ENCODE results near the gene GIGYF2. TPM values are rescaled to one million over a fixed set of nuclear protein-coding genes. Genes with fewer than 3 reads are reported as not detected.
A peak's percentile ranks its signal among the peaks of the same experiment; 100 is the strongest.

The GIGYF2 gene
- total RNA-seq, 1 experiment from 2014 or later: 34.5 TPM

DNA sequence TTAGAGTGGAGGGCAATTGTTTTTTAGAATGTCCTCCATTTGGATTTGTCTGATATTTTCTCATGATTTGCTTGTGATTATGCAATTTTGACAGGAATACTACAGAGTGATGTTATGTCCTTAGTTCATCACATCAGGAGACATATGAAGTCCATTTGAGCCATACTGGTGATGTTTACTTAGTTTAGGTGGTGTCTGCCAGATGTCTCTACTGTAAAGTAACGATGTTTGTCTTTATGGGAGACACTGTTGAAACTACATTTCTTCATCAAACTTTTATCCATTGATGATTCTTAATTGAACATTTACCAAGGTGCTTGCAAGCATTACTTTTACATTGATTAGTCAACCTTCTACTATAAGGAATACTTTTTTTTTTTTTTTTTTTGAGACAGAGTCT is 168.0 kb downstream of the GIGYF2 start:
- H3K27me3 ChIP-seq (ENCODE audit: control insufficient read depth, insufficient read depth, low read length): no peaks in the 10 kb centered on the region
- H3K4me3 ChIP-seq (ENCODE audit: insufficient read depth, low read depth, low read length): no peak overlapping the region
- DNase-seq: no peak
- no peaks in the 10 kb centered on the region for H3K36me3 ChIP-seq (replicated peaks; ENCODE audit: control insufficient read depth, insufficient read depth, low read length)

- Histone ChIP-seq H3K27me3 (ENCODE audit: control insufficient read depth, insufficient read depth, low read length) (no peaks in the 10 kb centered on the region), H3K4me3 (ENCODE audit: insufficient read depth, low read depth, low read length) (no peak overlapping the region), H3K36me3 (replicated peaks; ENCODE audit: control insufficient read depth, insufficient read depth, low read length) (no peaks in the 10 kb centered on the region)
- no peak for DNase-seq
These were observed 169.0 kb downstream of the GIGYF2 start for GRCh38 chr2:232866104-232866503.

DNA sequence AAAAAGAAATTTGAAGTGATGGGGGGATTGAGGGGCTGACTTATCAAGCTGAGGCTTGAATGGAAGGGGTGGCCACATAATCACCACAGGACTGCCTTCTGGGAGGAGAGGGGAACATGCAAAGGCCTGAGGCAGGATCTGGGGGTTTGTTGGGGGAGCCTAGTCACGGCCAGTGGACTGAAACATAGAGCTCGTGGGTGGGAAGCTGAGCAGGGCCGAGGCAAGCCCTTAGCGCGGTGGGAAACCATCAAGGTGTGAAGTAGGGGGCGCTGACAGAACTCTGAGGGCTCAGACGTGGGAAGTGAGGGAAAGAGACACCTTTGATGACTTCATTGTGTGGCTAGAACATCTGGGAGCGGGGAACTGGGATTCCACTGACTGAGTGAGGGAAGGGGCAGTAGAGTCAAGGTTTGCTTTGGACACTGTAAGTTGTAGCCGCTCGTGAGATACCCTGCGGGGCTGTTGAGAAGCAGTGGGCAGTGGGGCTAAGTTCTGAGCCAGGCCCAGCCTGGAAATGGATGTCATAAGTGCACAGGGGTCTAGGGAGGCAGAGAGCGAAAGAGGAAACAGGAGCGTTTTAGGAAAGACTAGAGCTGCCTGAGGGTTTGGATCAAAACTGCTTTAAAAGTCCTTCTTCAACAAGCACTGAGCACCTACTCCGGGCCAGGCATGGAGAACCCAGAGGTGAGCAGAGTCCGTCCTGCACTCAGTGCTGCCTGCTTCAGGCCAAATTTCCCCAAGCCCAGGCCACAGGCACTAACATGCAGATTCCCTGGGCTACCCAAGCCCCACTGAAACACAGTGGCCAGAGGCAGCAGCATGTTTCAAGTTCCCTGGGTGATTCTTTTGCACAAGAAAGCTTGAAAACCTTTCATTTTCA is 172.2 kb downstream of the GIGYF2 start:
- Histone ChIP-seq H3K4me3 (ENCODE audit: insufficient read depth, low read depth, low read length) (no peak overlapping the region), H3K36me3 (replicated peaks; ENCODE audit: control insufficient read depth, insufficient read depth, low read length) (no peaks in the 10 kb centered on the region), H3K27me3 (ENCODE audit: control insufficient read depth, insufficient read depth, low read length) (no peaks in the 10 kb centered on the region)
- peak; percentile 65 for DNase-seq

- DNase-seq: peak; percentile 43
- Histone ChIP-seq H3K27me3 (ENCODE audit: control insufficient read depth, insufficient read depth, low read length) (no peaks in the 10 kb centered on the region), H3K4me3 (ENCODE audit: insufficient read depth, low read depth, low read length) (no peak within 1 kb of the TSS), H3K36me3 (replicated peaks; ENCODE audit: control insufficient read depth, insufficient read depth, low read length) (no peaks in the 10 kb centered on the region)
These were observed 173.1 kb downstream of the GIGYF2 start, which contains the start of gene SNORC for GRCh38 chr2:232870018-232870765. TSS of gene SNORC (plus strand) at chr2:232870264. CDS start at chr2:232870342, 78 bp downstream.

- Histone ChIP-seq H3K4me3 (ENCODE audit: insufficient read depth, low read depth, low read length) (no peak overlapping the region), H3K27me3 (ENCODE audit: control insufficient read depth, insufficient read depth, low read length) (peaks cover 5% of the 10 kb centered on the region), H3K36me3 (replicated peaks; ENCODE audit: control insufficient read depth, insufficient read depth, low read length) (no peaks in the 10 kb centered on the region)
- no peak for DNase-seq
These were observed 173.7 kb downstream of the GIGYF2 start for GRCh38 chr2:232870766-232871371.

DNA sequence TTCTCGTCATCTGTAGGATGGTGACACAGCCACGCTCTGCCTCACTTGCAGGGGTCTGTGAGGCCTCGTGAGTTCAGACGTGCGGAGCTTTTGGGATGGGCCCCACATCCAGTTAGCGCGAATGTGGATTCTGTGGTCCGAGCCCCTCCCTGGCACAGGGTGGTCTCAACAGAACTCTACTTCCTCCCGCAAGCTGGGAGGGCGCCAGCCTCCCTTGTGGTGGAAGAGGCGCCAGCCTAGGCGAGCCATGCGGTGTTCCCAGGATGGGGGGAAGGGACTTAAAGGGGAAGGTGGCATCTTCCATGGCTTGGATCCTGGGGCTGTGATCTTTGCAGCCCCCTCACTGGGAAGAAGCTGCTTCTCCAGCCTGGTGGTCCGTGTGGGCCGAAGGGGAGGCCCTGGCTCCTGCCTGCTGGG is 174.3 kb downstream of the GIGYF2 start:
- DNase-seq: peak; percentile 44

GRCh38 chr2:232871835-232872736 is 175.0 kb downstream of the GIGYF2 start:
- Histone ChIP-seq H3K4me3 (ENCODE audit: insufficient read depth, low read depth, low read length) (no peak overlapping the region), H3K27me3 (ENCODE audit: control insufficient read depth, insufficient read depth, low read length) (peaks cover 17% of the 10 kb centered on the region), H3K36me3 (replicated peaks; ENCODE audit: control insufficient read depth, insufficient read depth, low read length) (no peaks in the 10 kb centered on the region)
- peak; percentile 39 for DNase-seq

More for the DNA sequence above, 174.3 kb downstream of the GIGYF2 start:
- Histone ChIP-seq H3K36me3 (replicated peaks; ENCODE audit: control insufficient read depth, insufficient read depth, low read length) (no peaks in the 10 kb centered on the region), H3K4me3 (ENCODE audit: insufficient read depth, low read depth, low read length) (no peak overlapping the region), H3K27me3 (ENCODE audit: control insufficient read depth, insufficient read depth, low read length) (peaks cover 10% of the 10 kb centered on the region)

GRCh38 chr2:232872826-232873225 is 175.7 kb downstream of the GIGYF2 start:
- DNase-seq: no peak
- Histone ChIP-seq H3K36me3 (replicated peaks; ENCODE audit: control insufficient read depth, insufficient read depth, low read length) (no peaks in the 10 kb centered on the region), H3K4me3 (ENCODE audit: insufficient read depth, low read depth, low read length) (no peak overlapping the region), H3K27me3 (ENCODE audit: control insufficient read depth, insufficient read depth, low read length) (peaks cover 23% of the 10 kb centered on the region)

DNA sequence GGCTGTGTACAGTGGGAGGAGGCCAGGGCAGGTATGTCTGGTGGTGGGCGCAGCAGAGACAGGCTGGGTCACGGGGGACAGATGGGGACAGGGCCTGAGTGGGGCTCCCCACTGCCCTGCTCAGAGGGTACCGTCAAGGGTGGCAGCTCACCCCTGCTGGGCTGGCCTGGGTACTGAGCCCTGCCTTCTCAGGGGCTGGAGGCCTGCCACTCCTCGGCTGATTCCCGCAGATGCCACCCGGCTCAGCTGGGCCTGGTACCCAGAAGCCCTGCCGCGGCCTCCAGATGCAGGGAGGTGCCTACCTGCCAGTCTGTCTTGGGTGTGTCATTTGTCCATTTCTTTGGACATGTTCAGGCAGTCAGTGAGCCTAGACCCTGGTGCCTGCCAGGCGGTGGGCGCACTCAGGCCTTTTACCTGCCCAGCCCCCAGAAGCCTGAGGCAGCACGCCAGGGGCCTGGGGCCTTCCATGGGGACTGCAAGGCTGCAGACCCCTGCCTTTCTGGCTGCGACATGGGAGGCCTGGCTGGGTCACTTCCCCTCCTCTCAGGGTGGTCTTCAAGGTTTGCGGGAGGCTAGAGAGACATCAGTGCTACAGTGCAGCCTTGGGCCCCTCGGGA is 176.3 kb downstream of the GIGYF2 start:
- DNase-seq: peak; percentile 26
- Histone ChIP-seq H3K27me3 (ENCODE audit: control insufficient read depth, insufficient read depth, low read length) (peaks cover 25% of the 10 kb centered on the region), H3K4me3 (ENCODE audit: insufficient read depth, low read depth, low read length) (no peak overlapping the region), H3K36me3 (replicated peaks; ENCODE audit: control insufficient read depth, insufficient read depth, low read length) (no peaks in the 10 kb centered on the region)

DNA sequence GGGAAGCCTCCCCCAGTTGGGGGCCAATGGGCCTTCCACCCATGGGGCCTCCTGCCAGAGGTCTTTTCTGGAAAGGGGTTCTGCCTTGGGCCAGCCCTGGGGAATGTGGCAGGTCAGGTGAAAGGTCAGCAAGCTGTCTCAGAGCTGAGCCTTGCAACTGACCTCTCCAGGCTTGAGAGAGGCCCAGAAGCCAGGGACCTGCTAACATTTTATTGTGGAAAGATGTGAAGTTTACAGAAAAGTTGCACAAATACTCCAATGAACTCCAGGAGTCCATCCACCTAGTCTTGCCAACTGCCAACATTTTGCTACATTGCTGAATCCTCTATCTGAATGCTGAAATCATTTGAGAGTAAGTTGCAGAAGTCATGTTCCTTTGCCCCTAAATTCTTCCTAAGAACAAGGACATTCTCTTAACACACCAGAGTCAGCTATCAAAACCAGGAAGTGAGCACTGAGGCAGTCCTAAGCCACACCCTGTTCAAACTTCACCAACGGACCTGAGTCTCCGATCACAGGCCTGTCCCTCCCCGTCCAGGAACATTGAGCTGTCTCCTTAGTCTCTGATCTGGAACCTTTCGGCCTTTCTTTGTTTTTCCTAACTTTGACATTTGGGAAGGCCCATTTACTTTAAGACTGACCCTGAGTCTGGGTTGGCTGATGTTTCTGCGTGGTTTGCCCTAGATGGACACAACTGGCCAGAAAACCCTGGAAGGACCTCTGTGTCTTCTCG is 176.9 kb downstream of the GIGYF2 start:
- H3K4me3 ChIP-seq (ENCODE audit: insufficient read depth, low read depth, low read length): no peak overlapping the region
- no peak for DNase-seq
- no peaks in the 10 kb centered on the region for H3K36me3 ChIP-seq (replicated peaks; ENCODE audit: control insufficient read depth, insufficient read depth, low read length)
- H3K27me3 ChIP-seq (ENCODE audit: control insufficient read depth, insufficient read depth, low read length): peaks cover 25% of the 10 kb centered on the region

- no peak for DNase-seq
- peaks cover 25% of the 10 kb centered on the region for H3K27me3 ChIP-seq (ENCODE audit: control insufficient read depth, insufficient read depth, low read length)
- H3K36me3 ChIP-seq (replicated peaks; ENCODE audit: control insufficient read depth, insufficient read depth, low read length): no peaks in the 10 kb centered on the region
- no peak overlapping the region for H3K4me3 ChIP-seq (ENCODE audit: insufficient read depth, low read depth, low read length)
These were observed 177.6 kb downstream of the GIGYF2 start for GRCh38 chr2:232874677-232875223.

- H3K36me3 ChIP-seq (replicated peaks; ENCODE audit: control insufficient read depth, insufficient read depth, low read length): no peaks in the 10 kb centered on the region
- DNase-seq: peak; percentile 86
- peak overlapping the region; percentile 62 for H3K4me3 ChIP-seq (ENCODE audit: insufficient read depth, low read depth, low read length)
- H3K27me3 ChIP-seq (ENCODE audit: control insufficient read depth, insufficient read depth, low read length): peaks cover 25% of the 10 kb centered on the region
These were observed 178.4 kb downstream of the GIGYF2 start for GRCh38 chr2:232875256-232876121.

Data from H7 (cell line).